ENCODE data around the gene NPPA.

The NPPA gene

GRCh38 chr1:11873395-11874257, 26.0 kb upstream of the NPPA start:
- DNase-seq, result no peak

GRCh38 chr1:11872545-11872944, 25.0 kb upstream of the NPPA start:
- DNase-seq, result no peak

GRCh38 chr1:11869650-11870207, 22.1 kb upstream of the NPPA start:
- no peak for DNase-seq

GRCh38 chr1:11869104-11869503, 21.5 kb upstream of the NPPA start:
- DNase-seq, result no peak

GRCh38 chr1:11868331-11868980, 20.9 kb upstream of the NPPA start:
- no peak for DNase-seq

GRCh38 chr1:11862890-11863289, 15.3 kb upstream of the NPPA start:
- no peak for DNase-seq

- no peak for DNase-seq
These were observed 13.0 kb upstream of the NPPA start for GRCh38 chr1:11860587-11860986.

GRCh38 chr1:11860083-11860482, 12.5 kb upstream of the NPPA start:
- DNase-seq, result no peak

- peak; percentile 67 for DNase-seq
These were observed 11.6 kb upstream of the NPPA start for GRCh38 chr1:11858968-11859871.

- no peak for DNase-seq
These were observed 11.0 kb upstream of the NPPA start, which contains the start of gene NPPB for GRCh38 chr1:11858613-11858967. TSS of gene NPPB (minus strand) at chr1:11858945. CDS start at chr1:11858833, 112 bp downstream.

- no peak for DNase-seq
These were observed 10.6 kb upstream of the NPPA start for GRCh38 chr1:11858158-11858557.

GRCh38 chr1:11857164-11857851, 9.7 kb upstream of the NPPA start:
- DNase-seq, result no peak

- DNase-seq, result no peak
These were observed 9.1 kb upstream of the NPPA start for GRCh38 chr1:11856698-11857097.

GRCh38 chr1:11855430-11855829, 7.8 kb upstream of the NPPA start:
- no peak for DNase-seq

- DNase-seq, result no peak
These were observed 6.9 kb upstream of the NPPA start for GRCh38 chr1:11854519-11854918.

GRCh38 chr1:11851180-11851579, 3.6 kb upstream of the NPPA start:
- DNase-seq, result no peak

GRCh38 chr1:11850156-11850555, 2.6 kb upstream of the NPPA start:
- DNase-seq, result no peak

GRCh38 chr1:11848373-11848700, 754 bp upstream of the NPPA start:
- no peak for DNase-seq

- no peak for DNase-seq
These were observed 1.8 kb downstream of the NPPA start for GRCh38 chr1:11845641-11846335.

GRCh38 chr1:11842154-11843041, 5.2 kb downstream of the NPPA start:
- DNase-seq, result no peak
